GM19099 (cell line): ENCODE measurements around the gene TBC1D17.

Source experiments
- POLR2A ChIP-seq: IDR thresholded peaks from 3 replicates; pipeline ENCODE4 v1.6.1; 2011; ENCODE audit warnings: low read depth; ENCODE audit not compliant: insufficient read length; ENCODE audit errors: extremely low read depth

TBC1D17 gene

DNA sequence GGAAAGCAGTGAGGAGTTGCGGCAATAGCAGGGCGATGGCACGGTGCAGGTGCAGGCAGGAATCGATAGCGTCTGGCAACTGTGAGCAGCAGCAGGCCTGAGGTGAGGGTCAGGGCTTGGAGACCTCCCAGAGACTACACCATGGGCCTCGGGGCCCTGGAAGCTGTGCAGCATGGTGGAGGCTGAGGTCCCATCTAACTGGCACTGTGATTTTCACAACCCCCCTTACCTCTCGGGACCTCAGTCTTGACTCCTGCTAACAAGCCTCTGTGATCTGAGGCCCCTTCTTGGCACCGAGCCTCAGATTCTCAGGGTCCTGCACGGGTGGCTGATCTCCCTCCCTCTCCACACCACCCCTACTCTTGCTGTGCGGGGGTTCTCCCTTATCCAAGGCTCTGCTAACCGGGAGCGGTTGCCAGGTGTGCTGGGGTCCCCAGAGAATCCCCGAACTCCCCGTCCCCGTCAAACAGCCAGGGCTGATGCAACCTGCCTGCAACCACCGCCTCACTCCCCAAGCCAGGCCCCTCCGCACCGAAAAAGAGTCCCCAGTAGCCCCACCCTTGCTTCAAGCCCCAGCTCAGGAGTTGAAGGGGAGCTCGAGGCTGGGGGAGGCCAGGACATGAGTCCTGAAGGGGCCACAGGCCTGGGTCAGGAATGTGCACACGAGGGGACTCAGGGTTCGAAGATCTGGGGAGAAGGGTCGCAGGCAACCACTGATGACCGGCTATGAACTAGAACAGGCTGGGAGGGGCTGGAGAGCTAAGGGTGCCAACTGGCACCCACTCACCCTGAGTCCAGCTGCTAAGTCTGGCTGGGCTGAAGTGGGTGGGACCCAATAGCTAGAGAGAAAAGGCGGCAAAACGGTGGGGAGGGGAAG is 46.7 kb downstream of the TBC1D17 start:
- no peak for TF ChIP-seq POLR2A

- TF ChIP-seq POLR2A, result no peak
Observed at GRCh38 chr19:49925486-49925885, 48.0 kb downstream of the TBC1D17 start.

DNA sequence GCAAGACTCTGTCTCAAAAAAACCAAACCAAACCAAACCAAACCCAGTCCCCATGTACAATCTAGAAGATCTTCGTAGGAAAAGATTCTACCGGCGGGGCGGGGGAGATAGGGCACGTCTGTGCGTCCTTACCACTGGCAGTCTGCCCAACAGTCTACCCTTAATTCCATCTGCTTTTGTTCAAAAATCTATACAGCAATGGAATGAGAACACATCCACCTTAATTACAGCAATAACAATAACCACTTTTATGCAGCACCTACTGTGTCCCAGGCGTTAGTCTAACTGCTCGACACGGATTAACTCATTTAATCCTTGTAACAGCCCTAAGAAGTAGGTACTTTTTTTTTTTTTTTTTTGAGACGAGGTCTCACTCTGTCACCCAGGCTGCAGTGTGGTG is 49.0 kb downstream of the TBC1D17 start:
- TF ChIP-seq POLR2A, result no peak

DNA sequence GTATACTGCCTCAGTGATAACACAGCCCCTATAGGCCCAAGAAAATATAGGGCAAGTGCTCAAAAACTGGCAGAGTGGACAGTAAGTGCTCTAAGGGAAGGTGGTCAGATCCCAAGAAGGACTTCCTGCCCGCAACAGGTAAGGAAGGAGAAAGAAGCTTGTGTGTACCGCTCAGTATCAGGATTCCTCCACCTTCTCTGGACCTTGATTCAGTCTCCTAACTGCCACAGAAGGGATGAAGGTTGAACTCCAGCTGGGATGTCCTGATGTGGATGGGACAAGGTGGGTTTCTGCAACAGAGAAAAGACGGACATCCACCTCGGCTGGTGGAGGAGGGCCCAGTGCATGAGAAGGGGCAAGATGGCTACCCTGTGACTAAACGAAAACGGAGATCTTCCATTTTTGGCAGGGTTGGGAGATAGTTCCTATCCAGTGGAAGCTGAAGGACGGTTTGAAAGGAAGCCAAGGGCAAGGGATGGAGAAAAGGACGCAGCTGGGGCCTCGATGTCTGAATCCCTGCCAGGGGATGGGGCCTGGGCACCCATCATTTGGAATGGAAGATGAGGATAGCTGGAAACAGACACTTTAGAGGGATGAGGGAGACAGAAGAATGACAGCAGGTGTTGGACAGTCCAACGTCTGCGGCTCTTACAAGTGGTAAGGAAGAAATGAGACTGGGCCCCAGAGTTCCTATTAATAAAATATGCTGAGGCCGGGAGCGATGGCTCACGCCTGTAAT is 50.2 kb downstream of the TBC1D17 start:
- TF ChIP-seq POLR2A, result no peak

DNA sequence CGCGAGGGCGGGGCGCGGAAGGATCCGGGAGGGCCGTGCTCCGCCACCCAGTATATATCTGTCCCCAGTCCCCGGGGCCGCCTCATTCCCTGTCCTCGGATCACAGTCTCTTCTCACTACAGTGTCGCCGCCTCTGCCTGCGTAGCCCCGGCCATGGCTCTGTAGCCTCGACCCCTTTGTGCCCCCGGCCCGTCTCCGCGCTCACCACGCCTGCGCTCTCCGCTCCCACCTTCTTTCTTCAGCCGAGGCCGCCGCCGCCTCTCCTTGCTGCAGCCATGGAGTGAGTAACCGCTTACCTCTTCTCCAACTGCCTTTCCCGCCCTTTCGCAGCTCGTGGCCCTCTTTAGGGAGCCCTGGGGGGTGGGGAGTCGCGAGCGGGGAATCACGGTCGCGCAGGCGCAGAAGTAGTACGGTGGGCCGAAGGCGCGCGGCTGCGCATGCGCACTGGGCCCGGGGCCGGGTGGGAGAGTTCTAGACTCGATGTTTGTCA is 51.7 kb downstream of the TBC1D17 start, which contains the start of the genes ATF5 and NUP62:
TSS of gene ATF5 (plus strand) at position 85 of the 490 bp plus-strand sequence. CDS start 1,646 bp downstream, outside the sequence.
TSS of gene NUP62 (minus strand) at position 384 of the 490 bp plus-strand sequence. CDS start 19,697 bp downstream, outside the sequence.
- TF ChIP-seq POLR2A, result peak; percentile 90

- TF ChIP-seq POLR2A, result peak; percentile 98
Observed at GRCh38 chr19:49929611-49930482, 52.3 kb downstream of the TBC1D17 start.

- no peak for TF ChIP-seq POLR2A
Observed at GRCh38 chr19:49930483-49931011, 53.0 kb downstream of the TBC1D17 start.

DNA sequence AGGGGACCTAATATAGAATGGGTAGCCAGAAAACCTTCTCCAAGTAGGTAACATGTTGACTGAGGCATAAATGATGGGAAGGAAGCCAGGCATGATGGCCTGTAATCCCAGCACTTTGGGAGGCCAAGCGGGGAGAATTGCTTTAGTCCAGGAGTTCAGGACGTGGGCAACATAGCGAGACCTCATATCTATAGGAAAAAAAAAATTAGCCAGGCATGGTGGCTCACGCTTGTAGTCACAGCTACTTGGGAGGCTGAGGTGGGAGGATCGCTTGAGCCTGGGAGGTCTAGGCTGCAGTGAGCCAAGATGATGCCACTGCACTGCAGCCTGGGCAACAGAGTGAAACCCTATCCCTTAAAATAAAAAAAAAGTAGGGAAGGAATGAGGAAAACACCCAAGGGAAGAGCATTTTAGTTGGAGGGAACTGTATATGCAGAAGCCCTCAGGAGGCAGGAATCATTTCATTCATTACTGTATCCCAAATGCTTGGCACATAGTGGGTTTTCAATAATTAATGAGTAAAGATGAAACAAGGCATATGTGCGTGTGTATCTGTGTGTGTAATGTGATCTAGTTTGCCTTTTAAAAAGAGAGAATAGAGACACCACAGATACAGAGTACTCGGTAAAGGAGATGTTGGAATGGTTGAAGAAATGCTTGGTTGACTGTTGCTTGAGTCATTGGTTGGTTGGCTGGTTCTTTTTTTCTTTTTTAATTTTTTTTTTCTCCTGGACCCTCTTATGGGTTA is 54.0 kb downstream of the TBC1D17 start:
- no peak for TF ChIP-seq POLR2A

DNA sequence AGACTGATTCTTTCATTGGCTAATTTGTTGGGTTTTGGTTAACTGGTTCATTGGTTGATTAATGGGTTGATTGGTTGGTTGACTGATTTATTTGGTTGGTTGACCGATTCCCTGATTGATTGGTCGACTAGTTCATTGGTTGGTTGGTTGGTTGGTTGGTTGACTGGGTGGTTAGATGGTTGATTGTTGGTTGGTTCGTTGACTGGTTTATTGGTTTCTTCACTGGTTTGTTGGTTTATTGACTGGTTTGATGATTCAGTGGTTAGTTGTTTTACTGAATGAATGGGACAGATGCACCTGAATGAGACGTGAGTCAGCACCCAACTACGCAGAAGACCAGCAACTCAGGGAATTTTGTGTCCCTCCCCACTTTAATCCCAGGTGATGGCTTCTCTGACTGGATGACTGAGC is 54.5 kb downstream of the TBC1D17 start:
- no peak for TF ChIP-seq POLR2A

GRCh38 chr19:49932731-49933131 is 55.2 kb downstream of the TBC1D17 start:
- TF ChIP-seq POLR2A, result no peak

GRCh38 chr19:49933643-49934042 is 56.1 kb downstream of the TBC1D17 start:
- TF ChIP-seq POLR2A, result no peak

DNA sequence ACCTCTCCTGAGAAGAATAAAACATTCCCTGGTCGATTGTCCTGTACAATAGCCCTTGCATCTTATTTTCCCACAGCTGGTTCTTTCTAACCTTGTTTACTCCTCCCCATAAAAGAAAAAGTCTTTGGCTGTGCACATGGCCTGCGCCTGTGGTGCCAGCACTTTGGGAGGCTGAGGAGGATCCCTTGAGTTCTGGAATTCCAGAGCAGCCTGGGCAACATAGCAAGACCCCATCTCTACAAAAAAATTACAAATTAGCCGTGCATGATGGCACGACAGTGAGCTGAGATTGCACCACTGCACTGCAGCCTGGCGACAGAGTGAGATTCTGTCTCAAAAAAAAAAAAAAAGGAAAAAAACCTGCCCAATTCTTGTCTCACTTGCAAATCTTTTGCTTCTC is 59.0 kb downstream of the TBC1D17 start:
- no peak for TF ChIP-seq POLR2A

DNA sequence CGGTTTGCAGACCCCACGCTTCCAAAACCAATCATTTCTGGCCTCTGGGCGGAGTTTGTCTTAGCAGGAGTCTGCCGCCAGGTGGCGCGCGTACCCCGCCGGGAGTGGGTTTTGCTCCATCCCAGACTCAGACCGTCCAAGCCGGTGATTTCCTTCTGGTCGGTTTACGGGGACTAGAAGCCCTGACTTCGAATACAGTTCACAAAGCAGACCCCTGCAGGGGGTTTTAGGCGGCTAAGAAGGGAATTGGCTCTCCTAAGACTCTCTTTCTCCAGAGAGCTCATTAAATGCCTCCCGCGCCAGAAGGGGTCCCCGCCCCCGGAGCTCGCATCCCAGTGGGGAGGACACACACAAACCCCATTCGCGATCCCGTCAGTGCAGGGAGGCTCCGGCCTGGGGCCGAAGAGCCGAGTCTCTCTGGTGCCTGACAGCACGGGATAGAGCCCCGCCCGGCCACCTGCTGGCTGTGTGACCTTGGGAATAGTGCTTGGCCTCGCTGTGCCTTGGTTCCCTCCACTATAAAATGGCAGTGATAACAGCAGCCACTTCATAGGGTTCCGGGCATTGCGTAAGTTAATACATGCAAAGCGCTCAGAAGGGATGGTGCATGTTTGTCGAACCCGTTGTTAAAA is 60.4 kb downstream of the TBC1D17 start:
- TF ChIP-seq POLR2A, result no peak
